Prostate gland (tissue), 2 donors: Measurements from ENCODE around the gene PDCD7.

Experiments used
- CTCF ChIP-seq, 4 experiments: fragments of 200-600 bp in 2 of 4; fragments of 450-650 bp in 2 of 4; sonication (generic) in 2 of 4; IDR thresholded peaks; 1 replicate in 3 of 4; 2 replicates in 1 of 4; pipeline ENCODE4 v1.5.1; 2016 to 2019; ENCODE audit warnings: antibody characterized with exemption in 4 of 4, mild to moderate bottlenecking in 2 of 4, moderate library complexity in 2 of 4
- POLR2A ChIP-seq: fragments of 450-650 bp; IDR thresholded peaks from one replicate; pipeline ENCODE4 v1.6.1; 2016; ENCODE audit warnings: antibody characterized with exemption, mild to moderate bottlenecking
- POLR2AphosphoS5 ChIP-seq: sonication (generic); formaldehyde crosslinking; IDR thresholded peaks from one replicate; pipeline ENCODE4 v1.6.1; 2017; ENCODE audit warnings: antibody characterized with exemption

DNA sequence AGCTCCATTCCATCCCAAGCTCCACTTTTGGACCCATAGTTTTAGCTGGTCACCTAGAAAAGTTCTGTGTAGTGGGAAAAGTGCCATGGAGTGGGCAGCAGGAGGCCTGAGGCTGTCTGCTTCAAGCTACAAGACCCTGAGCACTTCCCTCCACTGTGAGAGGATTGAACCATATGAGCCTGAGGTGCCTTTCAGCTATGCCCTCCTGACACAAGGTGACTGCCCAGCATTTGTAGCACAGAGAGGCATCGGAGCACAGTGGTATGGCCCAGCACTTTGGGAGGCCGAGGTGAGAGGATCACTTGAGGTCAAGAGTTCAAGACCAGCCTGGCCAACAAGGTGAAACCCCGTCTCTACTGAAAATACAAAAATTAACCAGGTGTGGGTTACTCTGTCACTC, 61.0 kb downstream of the PDCD7 start:
- no peak for TF ChIP-seq CTCF (IDR thresholded peaks at IDR 0.05)
- TF ChIP-seq POLR2A: no peak
- no peak for TF ChIP-seq POLR2AphosphoS5
